ENCODE measurements around the gene MPZ.
A peak's percentile ranks its signal among the peaks of the same experiment; 100 is the strongest.

Gene MPZ

DNA sequence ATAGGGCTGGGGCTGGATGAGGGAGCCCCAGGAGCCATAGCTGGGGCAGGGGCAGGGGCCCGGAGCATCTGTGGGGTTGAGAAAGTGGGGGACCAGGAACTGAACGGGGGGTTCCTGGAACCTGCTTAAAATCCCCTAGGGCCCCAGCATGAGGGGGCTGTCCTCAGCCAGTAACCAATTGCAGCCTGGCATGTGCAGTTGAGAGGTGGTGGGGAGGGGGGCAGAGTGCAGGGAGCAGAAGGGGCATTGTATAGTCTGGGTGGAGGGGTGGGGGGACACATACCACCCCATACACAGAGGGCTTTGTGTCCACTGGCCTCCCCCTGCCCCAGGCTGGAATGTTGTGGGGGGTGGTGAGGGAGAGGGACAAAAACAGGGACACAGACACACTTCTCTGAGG is at the start of gene MPZ:
Gene MPZ, minus strand, starts transcription at position 101 of the 400 bp plus-strand sequence. Its CDS starts 63 bp downstream, at position 38.
- Histone ChIP-seq H3K4me3 (ENCODE audit: low read depth, low read length) (no peak within 1 kb of the TSS), H3K9me3 (ENCODE audit: control insufficient read depth, insufficient read depth, low read depth, low read length) (no peaks in the 10 kb centered on the region), H3K36me3 (ENCODE audit: control insufficient read depth in 2 of 2, insufficient read depth in 1 of 2, low read length in 2 of 2) (no peaks in the 10 kb centered on the region), H3K4me1 (ENCODE audit: control insufficient read depth, insufficient read depth, low read length) (peaks cover 2% of the 10 kb centered on the region), H3K27ac (ENCODE audit: extremely low read depth, low read depth, low read length) (no peak within 1 kb of the TSS)
- TF ChIP-seq ZBTB20 (tag by site-specific recombination; IDR thresholded peaks at IDR 0.05) (0 out of 2 replicates have a peak, but pooled peaks have one; percentile 19), ZNF544 (tag by site-specific recombination; IDR thresholded peaks at IDR 0.05) (no peak), ZNF19 (tag by site-specific recombination; IDR thresholded peaks at IDR 0.05; ENCODE audit: low read depth) (no peak), EGR2 (tag by site-specific recombination; IDR thresholded peaks at IDR 0.05; ENCODE audit: low read depth) (no peak), ZNF426 (tag by site-specific recombination; IDR thresholded peaks at IDR 0.05) (no peak)
- TF ChIP-seq, protein P1, sequence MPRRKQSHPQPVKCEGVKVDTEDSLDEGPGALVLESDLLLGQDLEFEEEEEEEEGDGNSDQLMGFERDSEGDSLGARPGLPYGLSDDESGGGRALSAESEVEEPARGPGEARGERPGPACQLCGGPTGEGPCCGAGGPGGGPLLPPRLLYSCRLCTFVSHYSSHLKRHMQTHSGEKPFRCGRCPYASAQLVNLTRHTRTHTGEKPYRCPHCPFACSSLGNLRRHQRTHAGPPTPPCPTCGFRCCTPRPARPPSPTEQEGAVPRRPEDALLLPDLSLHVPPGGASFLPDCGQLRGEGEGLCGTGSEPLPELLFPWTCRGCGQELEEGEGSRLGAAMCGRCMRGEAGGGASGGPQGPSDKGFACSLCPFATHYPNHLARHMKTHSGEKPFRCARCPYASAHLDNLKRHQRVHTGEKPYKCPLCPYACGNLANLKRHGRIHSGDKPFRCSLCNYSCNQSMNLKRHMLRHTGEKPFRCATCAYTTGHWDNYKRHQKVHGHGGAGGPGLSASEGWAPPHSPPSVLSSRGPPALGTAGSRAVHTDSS (tag by site-specific recombination; IDR thresholded peaks at IDR 0.05) = no peak
- ChIA-PET CTCF (interaction anchor here (1.3 kb wide), 1 partner anchor 84 kb away, joined by 4 read pairs; the partner anchor contains the start of gene TOMM40L), POLR2A (no interaction called here)

DNA sequence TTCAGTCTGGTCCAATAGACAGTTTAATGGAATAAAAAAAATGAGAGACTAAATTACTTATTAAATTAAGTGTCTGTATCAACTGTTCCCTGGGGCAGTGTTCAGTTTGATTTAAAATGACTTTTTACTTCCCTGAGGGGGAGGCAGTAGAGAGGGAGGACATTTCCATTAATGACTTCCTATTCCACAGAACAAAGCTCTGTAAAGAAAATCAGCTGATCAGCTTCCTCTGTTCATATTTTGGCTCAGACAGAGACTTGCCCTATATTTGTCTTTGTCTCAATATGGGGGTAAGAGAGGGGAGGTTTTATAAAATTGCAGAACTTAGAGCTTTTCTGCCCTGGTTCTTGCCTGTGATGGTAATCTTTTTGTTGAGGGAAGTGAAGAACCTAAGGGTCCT is 49.5 kb upstream of the MPZ start:
- no peak overlapping the region for H3K27ac ChIP-seq (ENCODE audit: extremely low read depth, low read depth, low read length)
- POLR2A ChIA-PET = no interaction called here
- peaks cover 4 to 46% of the 10 kb centered on the region in 2 experiments for H3K36me3 ChIP-seq (ENCODE audit: control insufficient read depth in 2 of 2, insufficient read depth in 1 of 2, low read length in 2 of 2)
- no peaks in the 10 kb centered on the region for H3K9me3 ChIP-seq (ENCODE audit: control insufficient read depth, insufficient read depth, low read depth, low read length)
- CTCF ChIA-PET = no interaction called here
- H3K4me1 ChIP-seq (ENCODE audit: control insufficient read depth, insufficient read depth, low read length) = no peaks in the 10 kb centered on the region
- H3K4me3 ChIP-seq (ENCODE audit: low read depth, low read length) = no peak overlapping the region
- TF ChIP-seq ZNF19 (tag by site-specific recombination; IDR thresholded peaks at IDR 0.05; ENCODE audit: low read depth) (no peak), SCRT1 (tag by site-specific recombination; IDR thresholded peaks at IDR 0.05; ENCODE audit: borderline replicate concordance) (no peak), ZNF555 (tag by site-specific recombination; conservative IDR thresholded peaks at IDR 0.05) (no peak), MYNN (tag by site-specific recombination; IDR thresholded peaks at IDR 0.05; ENCODE audit: borderline replicate concordance) (no peak), ZNF521 (tag by site-specific recombination; IDR thresholded peaks at IDR 0.05) (no peak), ZNF660 (tag by site-specific recombination; IDR thresholded peaks at IDR 0.05) (no peak), ZNF571 (tag by site-specific recombination; IDR thresholded peaks at IDR 0.05) (no peak), ZNF114 (tag by site-specific recombination; IDR thresholded peaks at IDR 0.05) (no peak), FEZF1 (tag by site-specific recombination; IDR thresholded peaks at IDR 0.05) (no peak), ZNF664 (tag by site-specific recombination; IDR thresholded peaks at IDR 0.05) (no peak)
- TF ChIP-seq, protein P2, sequence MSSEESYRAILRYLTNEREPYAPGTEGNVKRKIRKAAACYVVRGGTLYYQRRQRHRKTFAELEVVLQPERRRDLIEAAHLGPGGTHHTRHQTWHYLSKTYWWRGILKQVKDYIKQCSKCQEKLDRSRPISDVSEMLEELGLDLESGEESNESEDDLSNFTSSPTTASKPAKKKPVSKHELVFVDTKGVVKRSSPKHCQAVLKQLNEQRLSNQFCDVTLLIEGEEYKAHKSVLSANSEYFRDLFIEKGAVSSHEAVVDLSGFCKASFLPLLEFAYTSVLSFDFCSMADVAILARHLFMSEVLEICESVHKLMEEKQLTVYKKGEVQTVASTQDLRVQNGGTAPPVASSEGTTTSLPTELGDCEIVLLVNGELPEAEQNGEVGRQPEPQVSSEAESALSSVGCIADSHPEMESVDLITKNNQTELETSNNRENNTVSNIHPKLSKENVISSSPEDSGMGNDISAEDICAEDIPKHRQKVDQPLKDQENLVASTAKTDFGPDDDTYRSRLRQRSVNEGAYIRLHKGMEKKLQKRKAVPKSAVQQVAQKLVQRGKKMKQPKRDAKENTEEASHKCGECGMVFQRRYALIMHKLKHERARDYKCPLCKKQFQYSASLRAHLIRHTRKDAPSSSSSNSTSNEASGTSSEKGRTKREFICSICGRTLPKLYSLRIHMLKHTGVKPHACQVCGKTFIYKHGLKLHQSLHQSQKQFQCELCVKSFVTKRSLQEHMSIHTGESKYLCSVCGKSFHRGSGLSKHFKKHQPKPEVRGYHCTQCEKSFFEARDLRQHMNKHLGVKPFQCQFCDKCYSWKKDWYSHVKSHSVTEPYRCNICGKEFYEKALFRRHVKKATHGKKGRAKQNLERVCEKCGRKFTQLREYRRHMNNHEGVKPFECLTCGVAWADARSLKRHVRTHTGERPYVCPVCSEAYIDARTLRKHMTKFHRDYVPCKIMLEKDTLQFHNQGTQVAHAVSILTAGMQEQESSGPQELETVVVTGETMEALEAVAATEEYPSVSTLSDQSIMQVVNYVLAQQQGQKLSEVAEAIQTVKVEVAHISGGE (tag by site-specific recombination; conservative IDR thresholded peaks at IDR 0.05; ENCODE audit: low read depth) = no peak
- TF ChIP-seq, protein P3, sequence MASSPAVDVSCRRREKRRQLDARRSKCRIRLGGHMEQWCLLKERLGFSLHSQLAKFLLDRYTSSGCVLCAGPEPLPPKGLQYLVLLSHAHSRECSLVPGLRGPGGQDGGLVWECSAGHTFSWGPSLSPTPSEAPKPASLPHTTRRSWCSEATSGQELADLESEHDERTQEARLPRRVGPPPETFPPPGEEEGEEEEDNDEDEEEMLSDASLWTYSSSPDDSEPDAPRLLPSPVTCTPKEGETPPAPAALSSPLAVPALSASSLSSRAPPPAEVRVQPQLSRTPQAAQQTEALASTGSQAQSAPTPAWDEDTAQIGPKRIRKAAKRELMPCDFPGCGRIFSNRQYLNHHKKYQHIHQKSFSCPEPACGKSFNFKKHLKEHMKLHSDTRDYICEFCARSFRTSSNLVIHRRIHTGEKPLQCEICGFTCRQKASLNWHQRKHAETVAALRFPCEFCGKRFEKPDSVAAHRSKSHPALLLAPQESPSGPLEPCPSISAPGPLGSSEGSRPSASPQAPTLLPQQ (tag by site-specific recombination; IDR thresholded peaks at IDR 0.05) = no peak
